HEK293 (cell line): ENCODE data around the gene IRS2.

Source experiments
- CTCF ChIP-seq: fragments of 450-650 bp; formaldehyde crosslinking; IDR thresholded peaks from 2 replicates; pipeline ENCODE4 v1.5.1; 2016; ENCODE audit warnings: missing biosample characterization, missing genetic modification characterization
- PATZ1 ChIP-seq: fragments of 450-650 bp; formaldehyde crosslinking; IDR thresholded peaks from 2 replicates; pipeline ENCODE4 v1.5.1; 2016; ENCODE audit warnings: missing biosample characterization, missing genetic modification characterization
- PBX3 ChIP-seq: sonication (generic); formaldehyde crosslinking; IDR thresholded peaks from 2 replicates; pipeline ENCODE4 v1.8.1; 2022; ENCODE audit warnings: mild to moderate bottlenecking, moderate library complexity, missing genetic modification reagents
- YY1 ChIP-seq: fragments of 450-650 bp; formaldehyde crosslinking; IDR thresholded peaks from 2 replicates; pipeline ENCODE4 v1.5.1; 2018; ENCODE audit warnings: missing biosample characterization, missing genetic modification characterization
- ZBTB26 ChIP-seq: fragments of 450-650 bp; formaldehyde crosslinking; optimal IDR thresholded peaks from 2 replicates; pipeline ENCODE3; 2016; ENCODE audit warnings: missing biosample characterization, mild to moderate bottlenecking, missing genetic modification characterization
- ZBTB7A ChIP-seq: fragments of 450-650 bp; formaldehyde crosslinking; IDR thresholded peaks from 2 replicates; pipeline ENCODE4 v1.5.1; 2016; ENCODE audit warnings: low read depth, missing biosample characterization, missing genetic modification characterization
- ZNF114 ChIP-seq: fragments of 450-650 bp; formaldehyde crosslinking; IDR thresholded peaks from 2 replicates; pipeline ENCODE4 v1.5.0; 2017; ENCODE audit warnings: missing biosample characterization, missing genetic modification characterization
- ZNF175 ChIP-seq: fragments of 450-650 bp; formaldehyde crosslinking; IDR thresholded peaks from 2 replicates; pipeline ENCODE4 v1.5.1; 2016; ENCODE audit warnings: missing biosample characterization, missing genetic modification characterization
- ZNF274 ChIP-seq, 2 experiments: fragments of 200-500 bp in 1 of 2; fragments of 450-650 bp in 1 of 2; sonication (Bioruptor generic) in 1 of 2; formaldehyde crosslinking in 1 of 2; IDR thresholded peaks; 2 replicates each; pipeline versions ENCODE4 v1.5.1 to v1.6.1; 2014 to 2016; ENCODE audit warnings: borderline replicate concordance in 1 of 2, inconsistent platforms in 1 of 2, low read length in 1 of 2, missing biosample characterization in 1 of 2, missing genetic modification characterization in 1 of 2
- ZNF350 ChIP-seq: fragments of 450-650 bp; formaldehyde crosslinking; IDR thresholded peaks from 2 replicates; pipeline ENCODE4 v1.5.0; 2017; ENCODE audit warnings: missing biosample characterization, mild to moderate bottlenecking, missing genetic modification characterization
- ZNF394 ChIP-seq: fragments of 450-650 bp; formaldehyde crosslinking; IDR thresholded peaks from 2 replicates; pipeline ENCODE4 v1.5.1; 2016; ENCODE audit warnings: missing biosample characterization, missing genetic modification characterization, mild to moderate bottlenecking, moderate library complexity, borderline replicate concordance
- ZNF449 ChIP-seq: fragments of 450-650 bp; formaldehyde crosslinking; IDR thresholded peaks from 2 replicates; pipeline ENCODE4 v1.5.1; 2017; ENCODE audit warnings: missing biosample characterization, mild to moderate bottlenecking, missing genetic modification characterization, moderate library complexity

GRCh38 chr13:109720758-109721184 is 65.6 kb downstream of the IRS2 start:
- TF ChIP-seq CTCF (no peak), ZNF175 (no peak), YY1 (tag by site-specific recombination) (no peak), ZNF350 (tag by site-specific recombination) (no peak), ZBTB7A (tag by site-specific recombination) (no peak), PBX3 (CRISPR knock-in tag) (no peak), ZNF274 (IDR thresholded peaks at IDR 0.05; ENCODE audit: low read length) (no peak), ZNF274 (tag by site-specific recombination; IDR thresholded peaks at IDR 0.05; ENCODE audit: borderline replicate concordance) (no peak), ZBTB26 (tag by site-specific recombination) (no peak), PATZ1 (tag by site-specific recombination) (no peak), ZNF114 (tag by site-specific recombination) (no peak), ZNF394 (no peak), ZNF449 (tag by site-specific recombination) (no peak)
